ENCODE results near the gene ESRRA. TPM values are rescaled to one million over a fixed set of nuclear protein-coding genes. Genes with fewer than 3 reads are reported as not detected.

ESRRA gene
- polyA plus RNA-seq, 1 donor from 2014 or later: 29.0 TPM

DNA sequence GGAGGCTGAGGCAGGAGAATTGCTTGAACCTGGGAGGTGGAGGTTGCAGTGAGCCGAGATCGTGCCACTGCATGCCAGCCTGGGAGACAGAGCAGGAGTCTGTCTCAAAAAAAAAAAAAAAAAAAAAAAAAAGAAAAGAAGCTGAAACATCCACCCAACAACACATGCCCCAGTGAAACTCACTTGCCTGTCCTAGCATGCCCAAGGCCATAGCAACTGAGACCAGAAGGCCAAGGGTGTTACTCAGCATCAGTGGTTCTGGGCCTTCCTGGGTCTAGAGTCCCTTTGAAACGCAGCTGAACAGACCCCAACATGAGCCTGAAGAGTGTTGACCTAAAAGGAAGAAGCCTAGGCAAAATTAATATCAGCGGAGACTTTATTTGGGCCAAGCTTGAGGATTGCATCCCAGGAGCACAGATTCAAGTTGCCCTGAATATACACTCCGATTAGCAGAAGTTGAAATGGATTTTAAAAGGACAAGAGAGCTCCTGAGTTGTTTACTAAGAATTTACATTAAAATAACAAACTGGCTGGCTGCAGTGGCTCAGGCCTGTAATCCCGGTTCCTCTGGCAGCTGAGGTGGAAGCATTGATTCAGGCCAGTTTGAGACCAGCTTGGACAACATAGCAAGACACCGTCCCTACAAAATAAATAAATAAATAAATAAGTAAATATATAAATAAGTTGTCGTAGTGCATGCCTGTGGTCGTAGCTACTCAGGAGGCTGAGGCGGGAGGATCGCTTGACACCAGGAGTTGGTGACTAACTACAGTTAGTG is 19.6 kb downstream of the ESRRA start:
- H3K27ac ChIP-seq (ENCODE audit: low read length): no peak overlapping the region
- no peak overlapping the region for H3K9ac ChIP-seq (ENCODE audit: low read length)
- H3K4me3 ChIP-seq (ENCODE audit: low read length): no peak overlapping the region
- H3K4me2 ChIP-seq (ENCODE audit: low read length): no peak overlapping the region
- H3K27me3 ChIP-seq (ENCODE audit: insufficient read depth, low read depth, low read length): no peaks in the 10 kb centered on the region
- no peak overlapping the region for H2AFZ ChIP-seq (ENCODE audit: low read depth, low read length)
- H3K79me2 ChIP-seq (replicated peaks; ENCODE audit: insufficient read depth, low read length): no peaks in the 10 kb centered on the region
- H3F3A ChIP-seq (ENCODE audit: insufficient read depth, low read length, poor library complexity, severe bottlenecking): no peaks in the 10 kb centered on the region
- no peaks in the 10 kb centered on the region for H3K36me3 ChIP-seq (ENCODE audit: insufficient read depth, low read length)
- H3K9me2 ChIP-seq (ENCODE audit: insufficient read depth, low read length): no peaks in the 10 kb centered on the region
- H3K9me3 ChIP-seq (ENCODE audit: low read length): no peaks in the 10 kb centered on the region
- no peak for TF ChIP-seq MXI1 (conservative IDR thresholded peaks at IDR 0.05; ENCODE audit: poor library complexity, severe bottlenecking)
- TF ChIP-seq EP300 (conservative IDR thresholded peaks at IDR 0.05; ENCODE audit: poor library complexity, severe bottlenecking): no peak
- TF ChIP-seq POLR2AphosphoS5 (IDR thresholded peaks at IDR 0.05): no peak
- TF ChIP-seq RAD21 (conservative IDR thresholded peaks at IDR 0.05): no peak
- TF ChIP-seq SMC3 (conservative IDR thresholded peaks at IDR 0.05; ENCODE audit: poor library complexity): no peak
- TF ChIP-seq, protein P1, sequence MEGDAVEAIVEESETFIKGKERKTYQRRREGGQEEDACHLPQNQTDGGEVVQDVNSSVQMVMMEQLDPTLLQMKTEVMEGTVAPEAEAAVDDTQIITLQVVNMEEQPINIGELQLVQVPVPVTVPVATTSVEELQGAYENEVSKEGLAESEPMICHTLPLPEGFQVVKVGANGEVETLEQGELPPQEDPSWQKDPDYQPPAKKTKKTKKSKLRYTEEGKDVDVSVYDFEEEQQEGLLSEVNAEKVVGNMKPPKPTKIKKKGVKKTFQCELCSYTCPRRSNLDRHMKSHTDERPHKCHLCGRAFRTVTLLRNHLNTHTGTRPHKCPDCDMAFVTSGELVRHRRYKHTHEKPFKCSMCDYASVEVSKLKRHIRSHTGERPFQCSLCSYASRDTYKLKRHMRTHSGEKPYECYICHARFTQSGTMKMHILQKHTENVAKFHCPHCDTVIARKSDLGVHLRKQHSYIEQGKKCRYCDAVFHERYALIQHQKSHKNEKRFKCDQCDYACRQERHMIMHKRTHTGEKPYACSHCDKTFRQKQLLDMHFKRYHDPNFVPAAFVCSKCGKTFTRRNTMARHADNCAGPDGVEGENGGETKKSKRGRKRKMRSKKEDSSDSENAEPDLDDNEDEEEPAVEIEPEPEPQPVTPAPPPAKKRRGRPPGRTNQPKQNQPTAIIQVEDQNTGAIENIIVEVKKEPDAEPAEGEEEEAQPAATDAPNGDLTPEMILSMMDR (IDR thresholded peaks at IDR 0.05; ENCODE audit: poor library complexity, severe bottlenecking): no peak
- TF ChIP-seq REST (IDR thresholded peaks at IDR 0.05; ENCODE audit: borderline replicate concordance): no peak
- no peaks in the 10 kb centered on the region for H4K20me1 ChIP-seq (ENCODE audit: insufficient read depth)

DNA sequence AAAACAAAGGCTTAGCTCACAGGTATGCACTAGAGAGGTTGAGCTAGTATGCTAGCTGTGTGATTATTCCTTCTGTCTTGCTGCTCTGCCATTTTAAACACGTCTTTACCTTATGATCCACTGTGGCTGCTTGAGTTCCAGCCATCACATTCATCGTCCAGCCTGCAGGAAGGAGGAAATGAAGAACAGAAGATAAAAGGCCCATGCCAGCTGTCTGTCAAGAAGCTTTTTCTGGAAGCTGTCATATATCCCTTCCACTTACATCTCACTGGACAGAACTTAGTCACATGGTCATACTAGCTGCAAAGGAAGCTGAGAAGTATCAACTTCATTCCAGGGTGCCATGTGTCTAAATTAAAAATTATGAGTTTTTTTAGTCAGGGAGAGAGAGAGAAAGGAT is 22.1 kb downstream of the ESRRA start:
- no peak overlapping the region for H2AFZ ChIP-seq (ENCODE audit: low read depth, low read length)
- H3K4me3 ChIP-seq (ENCODE audit: low read length): no peak overlapping the region
- no peak overlapping the region for H3K4me2 ChIP-seq (ENCODE audit: low read length)
- TF ChIP-seq MXI1 (conservative IDR thresholded peaks at IDR 0.05; ENCODE audit: poor library complexity, severe bottlenecking) (no peak), RAD21 (conservative IDR thresholded peaks at IDR 0.05) (no peak), EZH2 (IDR thresholded peaks at IDR 0.05; ENCODE audit: borderline replicate concordance, insufficient read depth, low read length, poor library complexity, severe bottlenecking) (no peak), POLR2AphosphoS5 (IDR thresholded peaks at IDR 0.05) (no peak), SMC3 (conservative IDR thresholded peaks at IDR 0.05; ENCODE audit: poor library complexity) (no peak), TAF1 (IDR thresholded peaks at IDR 0.05; ENCODE audit: low read depth) (no peak), EP300 (conservative IDR thresholded peaks at IDR 0.05; ENCODE audit: poor library complexity, severe bottlenecking) (no peak), REST (IDR thresholded peaks at IDR 0.05; ENCODE audit: borderline replicate concordance) (no peak)
- TF ChIP-seq, protein P1 (IDR thresholded peaks at IDR 0.05; ENCODE audit: poor library complexity, severe bottlenecking): no peak
- no peaks in the 10 kb centered on the region for H4K20me1 ChIP-seq (ENCODE audit: insufficient read depth)
- no peaks in the 10 kb centered on the region for H3K9me2 ChIP-seq (ENCODE audit: insufficient read depth, low read length)
- H3K9ac ChIP-seq (ENCODE audit: low read length): no peak overlapping the region
- no peaks in the 10 kb centered on the region for H3F3A ChIP-seq (ENCODE audit: insufficient read depth, low read length, poor library complexity, severe bottlenecking)
- H3K36me3 ChIP-seq (ENCODE audit: insufficient read depth, low read length): no peaks in the 10 kb centered on the region
- no peak overlapping the region for H3K27ac ChIP-seq (ENCODE audit: low read length)
- H3K27me3 ChIP-seq (ENCODE audit: insufficient read depth, low read depth, low read length): no peaks in the 10 kb centered on the region
- H3K79me2 ChIP-seq (replicated peaks; ENCODE audit: insufficient read depth, low read length): no peaks in the 10 kb centered on the region
- no peaks in the 10 kb centered on the region for H3K9me3 ChIP-seq (ENCODE audit: low read length)
